NCI-H2227 (cell line): ENCODE results near the gene TMEM259.

Source experiments
- DNase-seq: peaks from one replicate; lab custom pipeline; 2025; ENCODE audit not compliant: unreplicated experiment; lab: John Stamatoyannopoulos, UW

The TMEM259 gene

GRCh38 chr19:964116-964520 is 56.8 kb downstream of the TMEM259 start:
- DNase-seq, result no peak

GRCh38 chr19:963486-963951 is 57.4 kb downstream of the TMEM259 start:
- DNase-seq, result no peak

GRCh38 chr19:962683-963400 is 58.1 kb downstream of the TMEM259 start:
- DNase-seq, result no peak

GRCh38 chr19:961866-962620 is 58.9 kb downstream of the TMEM259 start:
- DNase-seq, result no peak

GRCh38 chr19:960601-960938 is 60.4 kb downstream of the TMEM259 start:
- DNase-seq, result no peak

GRCh38 chr19:960020-960419 is 60.9 kb downstream of the TMEM259 start:
- DNase-seq, result no peak
